Activated CD4-positive, alpha-beta T cell treated with anti-CD3 and anti-CD28 coated beads, Interleukin-2, amount 10 ng/mL, durations not matched to agents 24 days and 14 days (primary cell): Measurements from ENCODE around the gene FTH1. TPM values are rescaled to one million over a fixed set of nuclear protein-coding genes. Genes with fewer than 3 reads are reported as not detected.
"Not testable (repeated sequence)": the region's sequence is repeated elsewhere in the genome, so short reads cannot be mapped to it uniquely, and the experiment has no call there.

Experiments used
- DNase-seq: peaks from one replicate; pipeline ENCODE4 v3.0.0; 2022
- H3K27ac Mint-ChIP-seq: one replicate; pipeline ENCODE4 v1.8.0; 2022; ENCODE audit warnings: mild to moderate bottlenecking, mixed read lengths
- H3K27me3 Mint-ChIP-seq: one replicate; pipeline ENCODE4 v1.8.0; 2022; ENCODE audit warnings: mixed read lengths
- H3K36me3 Mint-ChIP-seq: one replicate; pipeline ENCODE4 v1.8.0; 2022; ENCODE audit warnings: low read depth, mild to moderate bottlenecking, mixed read lengths
- H3K4me1 Mint-ChIP-seq: one replicate; pipeline ENCODE4 v1.8.0; 2021; ENCODE audit warnings: mixed read lengths
- H3K4me3 Mint-ChIP-seq: one replicate; pipeline ENCODE4 v1.8.0; 2022; ENCODE audit warnings: mild to moderate bottlenecking, moderate library complexity, mixed read lengths
- H3K9me3 Mint-ChIP-seq: one replicate; pipeline ENCODE4 v1.8.0; 2021; ENCODE audit warnings: mixed read lengths
- intact Hi-C: fragments of 100-400 bp; cut with micrococcal nuclease; formaldehyde crosslinking; loops from one replicate; pipeline ENCODE4 v1.15.1; 2023
- total RNA-seq: library from RNA; stranded (reverse); gene quantifications from 2 replicates; pipeline ENCODE4 v1.2.3, GENCODE V29; 2022

FTH1 gene
- total RNA-seq, 1 donor from 2014 or later, result 500 TPM

GRCh38 chr11:61973476-61974162 is 6.2 kb upstream of the FTH1 start:
- peaks cover 46% of the 10 kb centered on the region for H3K4me1 Mint-ChIP-seq
- intact Hi-C loops, result loop anchor here (5.0 kb wide), 1 partner anchor 569 kb away; no protein-coding TSS in a partner anchor

GRCh38 chr11:61972672-61973475 is 5.4 kb upstream of the FTH1 start:
- no peaks in the 10 kb centered on the region for H3K27me3 Mint-ChIP-seq
- peak; percentile 68 for DNase-seq
- peaks cover 51% of the 10 kb centered on the region for H3K4me1 Mint-ChIP-seq
- H3K9me3 Mint-ChIP-seq, result no peaks in the 10 kb centered on the region
- no peaks in the 10 kb centered on the region for H3K36me3 Mint-ChIP-seq
- intact Hi-C loops, result loop anchor here (5.0 kb wide), 1 partner anchor 569 kb away; no protein-coding TSS in a partner anchor
- H3K27ac Mint-ChIP-seq, result peak overlapping the region; percentile 87
- peak overlapping the region; percentile 57 for H3K4me3 Mint-ChIP-seq

More at GRCh38 chr11:61973476-61974162, 6.2 kb upstream of the FTH1 start:
- H3K27me3 Mint-ChIP-seq, result no peaks in the 10 kb centered on the region
- peak overlapping the region; percentile 87 for H3K27ac Mint-ChIP-seq
- peak overlapping the region; percentile 57 for H3K4me3 Mint-ChIP-seq
- H3K36me3 Mint-ChIP-seq, result no peaks in the 10 kb centered on the region
- no peaks in the 10 kb centered on the region for H3K9me3 Mint-ChIP-seq
- peak; percentile 55 for DNase-seq

GRCh38 chr11:61972112-61972671 is 4.8 kb upstream of the FTH1 start:
- Mint-ChIP-seq H3K9me3 (no peaks in the 10 kb centered on the region), H3K36me3 (no peaks in the 10 kb centered on the region), H3K4me3 (peak overlapping the region; percentile 57), H3K27ac (peak overlapping the region; percentile 87), H3K4me1 (peaks cover 51% of the 10 kb centered on the region), H3K27me3 (no peaks in the 10 kb centered on the region)
- intact Hi-C loops, result loop anchor here (5.0 kb wide), 1 partner anchor 570 kb away; no protein-coding TSS in a partner anchor
- DNase-seq, result no peak

- peaks cover 50% of the 10 kb centered on the region for H3K4me1 Mint-ChIP-seq
- H3K27me3 Mint-ChIP-seq, result no peaks in the 10 kb centered on the region
- DNase-seq, result peak; percentile 82
- no peaks in the 10 kb centered on the region for H3K9me3 Mint-ChIP-seq
- intact Hi-C loops, result loop anchor here (5.0 kb wide), 1 partner anchor 571 kb away; no protein-coding TSS in a partner anchor
- peaks cover 3% of the 10 kb centered on the region for H3K36me3 Mint-ChIP-seq
- peak overlapping the region; percentile 7 for H3K4me3 Mint-ChIP-seq
- peak overlapping the region; percentile 71 for H3K27ac Mint-ChIP-seq
Measured at GRCh38 chr11:61971248-61972111, 4.0 kb upstream of the FTH1 start.

GRCh38 chr11:61969838-61970662 is 2.6 kb upstream of the FTH1 start:
- intact Hi-C loops, result loop anchor here (1.0 to 5.0 kb wide), 6 partner anchors 55 to 572 kb away; partner anchors contain the start of genes FADS3 and INCENP
- no peak for DNase-seq
- H3K4me3 Mint-ChIP-seq, result no peak overlapping the region
- H3K4me1 Mint-ChIP-seq, result peaks cover 54% of the 10 kb centered on the region
- no peaks in the 10 kb centered on the region for H3K9me3 Mint-ChIP-seq
- peak overlapping the region; percentile 18 for H3K27ac Mint-ChIP-seq
- no peaks in the 10 kb centered on the region for H3K27me3 Mint-ChIP-seq
- peaks cover 16% of the 10 kb centered on the region for H3K36me3 Mint-ChIP-seq

- peak overlapping the region; percentile 66 for H3K27ac Mint-ChIP-seq
- peaks cover 23% of the 10 kb centered on the region for H3K36me3 Mint-ChIP-seq
- H3K9me3 Mint-ChIP-seq, result no peaks in the 10 kb centered on the region
- peak overlapping the region; percentile 92 for H3K4me3 Mint-ChIP-seq
- no peak for DNase-seq
- H3K27me3 Mint-ChIP-seq, result no peaks in the 10 kb centered on the region
- intact Hi-C loops, result loop anchor here (2.0 to 5.0 kb wide), 4 partner anchors 77 to 153 kb away; partner anchors contain the start of genes FADS3 and INCENP
- H3K4me1 Mint-ChIP-seq, result peaks cover 57% of the 10 kb centered on the region
Measured at GRCh38 chr11:61969391-61969758, 1.9 kb upstream of the FTH1 start.

- H3K9me3 Mint-ChIP-seq, result no peaks in the 10 kb centered on the region
- intact Hi-C loops, result loop anchor here (2.0 to 5.0 kb wide), 4 partner anchors 77 to 153 kb away; partner anchors contain the start of genes FADS3 and INCENP
- peaks cover 28% of the 10 kb centered on the region for H3K36me3 Mint-ChIP-seq
- peak; percentile 54 for DNase-seq
- H3K4me1 Mint-ChIP-seq, result peaks cover 62% of the 10 kb centered on the region
- H3K27me3 Mint-ChIP-seq, result no peaks in the 10 kb centered on the region
- peak overlapping the region; percentile 92 for H3K4me3 Mint-ChIP-seq
- H3K27ac Mint-ChIP-seq, result peak overlapping the region; percentile 95
Measured at GRCh38 chr11:61968758-61969390, 1.4 kb upstream of the FTH1 start.

- peak; percentile 88 for DNase-seq
- Mint-ChIP-seq H3K36me3 (peaks cover 35% of the 10 kb centered on the region), H3K27me3 (no peaks in the 10 kb centered on the region), H3K9me3 (no peaks in the 10 kb centered on the region), H3K27ac (peak overlapping the region; percentile 95), H3K4me3 (peak overlapping the region; percentile 92), H3K4me1 (peaks cover 61% of the 10 kb centered on the region)
- intact Hi-C loops, result loop anchor here (1.0 to 5.0 kb wide), 5 partner anchors 76 to 176 kb away; partner anchors contain the start of genes FADS3, FEN1, INCENP and TMEM258
Measured at GRCh38 chr11:61967924-61968757, 707 bp upstream of the FTH1 start.

- Mint-ChIP-seq H3K36me3 (peaks cover 43% of the 10 kb centered on the region), H3K27ac (peak overlapping the region; percentile 89), H3K4me3 (peak overlapping the region; percentile 92), H3K9me3 (no peaks in the 10 kb centered on the region), H3K27me3 (no peaks in the 10 kb centered on the region), H3K4me1 (peaks cover 56% of the 10 kb centered on the region)
- intact Hi-C loops, result loop anchor here (1.0 to 5.0 kb wide), 4 partner anchors 74 to 174 kb away; partner anchors contain the start of genes FADS3, FEN1, INCENP and TMEM258
- DNase-seq, result peak; percentile 83
Measured at GRCh38 chr11:61966734-61967115, 709 bp downstream of the FTH1 start.

- Mint-ChIP-seq H3K27ac (peak overlapping the region; percentile 55), H3K4me1 (peaks cover 42% of the 10 kb centered on the region), H3K36me3 (peaks cover 43% of the 10 kb centered on the region), H3K4me3 (peak overlapping the region; percentile 92)
- intact Hi-C loops, result loop anchor here (5.0 kb wide), 3 partner anchors 72 to 158 kb away; partner anchors contain the start of genes FADS3 and INCENP
- not testable (repeated sequence) for DNase-seq, H3K9me3 Mint-ChIP-seq, H3K27me3 Mint-ChIP-seq
Measured at GRCh38 chr11:61964666-61965271, 2.7 kb downstream of the FTH1 start.
